Neural cell (in vitro differentiated cells): ENCODE results near the gene NPLOC4. TPM values are rescaled to one million over a fixed set of nuclear protein-coding genes. Genes with fewer than 3 reads are reported as not detected.

ENCODE experiments used
- H2AFZ ChIP-seq: fragments of 200-600, 300-800 bp; sonication (generic), shearing (Covaris generic); 2 replicates; pipeline ENCODE4 v1.6.0; 2014; ENCODE audit warnings: low read depth, mild to moderate bottlenecking, antibody characterized with exemption, low read length, moderate library complexity
- H3F3A ChIP-seq: fragments of 200-600 bp; shearing (Covaris generic); 2 replicates; pipeline ENCODE4 v1.6.1; 2016; ENCODE audit warnings: mild to moderate bottlenecking, moderate library complexity, mixed read lengths, antibody characterized with exemption, low read length; ENCODE audit not compliant: insufficient read depth, poor library complexity, severe bottlenecking
- H3K27ac ChIP-seq: fragments of 200-600, 300-800 bp; sonication (generic), shearing (Covaris generic); 2 replicates; pipeline ENCODE4 v1.5.1; 2014; ENCODE audit warnings: mild to moderate bottlenecking, low read length, moderate library complexity
- H3K27me3 ChIP-seq: fragments of 300-800, 200-600 bp; sonication (generic), shearing (Covaris generic); 2 replicates; pipeline ENCODE4 v1.6.0; 2014; ENCODE audit warnings: mild to moderate bottlenecking, low read depth, low read length, moderate library complexity; ENCODE audit not compliant: insufficient read depth
- H3K36me3 ChIP-seq: fragments of 300-800, 200-600 bp; sonication (generic), shearing (Covaris generic); 2 replicates; pipeline ENCODE4 v1.5.1; 2014; ENCODE audit warnings: mild to moderate bottlenecking, antibody characterized with exemption, low read length, moderate library complexity; ENCODE audit not compliant: insufficient read depth
- H3K4me2 ChIP-seq: fragments of 300-800, 200-600 bp; sonication (generic), shearing (Covaris generic); 2 replicates; pipeline ENCODE4 v1.6.0; 2014; ENCODE audit warnings: mild to moderate bottlenecking, low read length
- H3K4me3 ChIP-seq: fragments of 300-800, 200-600 bp; sonication (generic), shearing (Covaris generic); 2 replicates; pipeline ENCODE4 v1.5.1; 2014; ENCODE audit warnings: mild to moderate bottlenecking, low read length, moderate library complexity
- H3K79me2 ChIP-seq: fragments of 200-600 bp; shearing (Covaris generic); replicated peaks from 2 replicates; pipeline ENCODE4 v1.6.0; 2014; ENCODE audit warnings: mild to moderate bottlenecking, low read length, moderate library complexity; ENCODE audit not compliant: insufficient read depth
- H3K9ac ChIP-seq: fragments of 300-800, 200-600 bp; sonication (generic), shearing (Covaris generic); 2 replicates; pipeline ENCODE4 v1.6.1; 2016; ENCODE audit warnings: mild to moderate bottlenecking, low read length, mixed read lengths
- H3K9me2 ChIP-seq: fragments of 200-600 bp; shearing (Covaris generic); 2 replicates; pipeline ENCODE4 v1.6.1; 2016; ENCODE audit warnings: mild to moderate bottlenecking, low read length, mixed read lengths; ENCODE audit not compliant: insufficient read depth
- H3K9me3 ChIP-seq: fragments of 200-600, 300-800 bp; sonication (generic), shearing (Covaris generic); 2 replicates; pipeline ENCODE4 v1.6.1; 2016; ENCODE audit warnings: mild to moderate bottlenecking, mixed run types, low read length, moderate library complexity, mixed read lengths
- H4K20me1 ChIP-seq: fragments of 200-600 bp; shearing (Covaris generic); 2 replicates; pipeline ENCODE4 v1.6.1; 2016; ENCODE audit warnings: mild to moderate bottlenecking, mixed run types; ENCODE audit not compliant: insufficient read depth
- EP300 ChIP-seq: fragments of 450-650 bp; conservative IDR thresholded peaks from 2 replicates; pipeline ENCODE4 v1.6.1; 2014; ENCODE audit warnings: antibody characterized with exemption, mild to moderate bottlenecking, moderate library complexity; ENCODE audit not compliant: poor library complexity, severe bottlenecking
- EZH2 ChIP-seq: fragments of 200-600, 300-800 bp; shearing (Covaris generic), sonication (generic); IDR thresholded peaks from 2 replicates; pipeline ENCODE4 v1.6.1; 2014; ENCODE audit warnings: antibody characterized with exemption, low read length, borderline replicate concordance, mild to moderate bottlenecking; ENCODE audit not compliant: insufficient read depth, poor library complexity, severe bottlenecking
- MXI1 ChIP-seq: fragments of 450-650 bp; conservative IDR thresholded peaks from 2 replicates; pipeline ENCODE4 v1.6.1; 2014; ENCODE audit warnings: antibody characterized with exemption, mild to moderate bottlenecking; ENCODE audit not compliant: poor library complexity, severe bottlenecking
- POLR2AphosphoS5 ChIP-seq: IDR thresholded peaks from 2 replicates; pipeline ENCODE4 v1.6.1; 2012
- RAD21 ChIP-seq: fragments of 450-650 bp; conservative IDR thresholded peaks from 2 replicates; pipeline ENCODE4 v1.6.1; 2014; ENCODE audit warnings: antibody characterized with exemption, mild to moderate bottlenecking, moderate library complexity
- REST ChIP-seq: IDR thresholded peaks from 2 replicates; pipeline ENCODE4 v1.6.1; 2012; ENCODE audit warnings: borderline replicate concordance
- SMC3 ChIP-seq: fragments of 450-650 bp; conservative IDR thresholded peaks from 2 replicates; pipeline ENCODE4 v1.6.1; 2014; ENCODE audit warnings: antibody characterized with exemption, mild to moderate bottlenecking, moderate library complexity; ENCODE audit not compliant: poor library complexity
- polyA plus RNA-seq: library from polyadenylated mRNA; depleted of rRNA; stranded (reverse); fragments of >200 nt; gene quantifications from 2 replicates; pipeline ENCODE4 v1.2.3, GENCODE V29; 2014
- TF ChIP-seq, protein P1 (sequence below): fragments of 450-650 bp; IDR thresholded peaks from 2 replicates; pipeline ENCODE4 v1.5.1; 2014; ENCODE audit warnings: antibody characterized with exemption, mild to moderate bottlenecking, moderate library complexity; ENCODE audit not compliant: poor library complexity, severe bottlenecking

The NPLOC4 gene
- polyA plus RNA-seq, 1 donor from 2014 or later: 32.3 TPM

DNA sequence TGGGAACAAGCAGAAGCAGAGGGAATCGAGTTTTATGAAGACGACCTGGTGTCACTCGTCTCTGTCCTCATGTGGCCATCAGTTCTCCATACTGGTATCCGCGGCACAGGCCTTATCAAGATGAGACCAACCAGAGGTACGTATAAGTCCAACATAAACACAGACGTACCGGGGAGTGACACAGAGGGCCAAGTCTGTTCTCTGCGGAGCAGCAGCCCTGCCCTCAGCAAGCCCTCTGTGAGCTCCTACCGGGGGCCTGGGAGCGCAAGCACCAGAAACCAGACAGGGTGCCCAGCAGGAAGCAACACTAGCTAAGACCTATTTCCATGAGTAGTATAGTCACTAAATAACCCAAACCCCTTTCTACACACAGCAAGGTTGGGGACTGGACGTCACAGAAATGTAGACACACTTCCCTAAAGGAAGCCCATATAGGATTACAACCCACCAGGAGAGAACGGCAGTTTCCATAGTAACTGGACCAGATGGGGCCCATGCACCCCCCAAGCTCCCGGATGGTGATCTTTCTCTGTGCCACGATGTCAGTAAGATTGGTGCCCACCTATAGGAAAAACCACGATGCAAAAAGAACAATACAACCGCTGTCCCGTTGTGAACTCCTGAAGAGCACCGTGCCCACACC, 45.8 kb upstream of the NPLOC4 start:
- Histone ChIP-seq H3K79me2 (peaks cover 37% of the 10 kb centered on the region), H3K27me3 (no peaks in the 10 kb centered on the region), H3F3A (no peaks in the 10 kb centered on the region), H4K20me1 (peaks cover 7% of the 10 kb centered on the region), H3K9me3 (no peaks in the 10 kb centered on the region), H3K27ac (peak overlapping the region; percentile 92), H3K9me2 (no peaks in the 10 kb centered on the region), H3K4me3 (peak overlapping the region; percentile 100), H2AFZ (peak overlapping the region; percentile 33), H3K9ac (peak overlapping the region; percentile 98), H3K36me3 (no peaks in the 10 kb centered on the region), H3K4me2 (peak overlapping the region; percentile 63)
- TF ChIP-seq EZH2: no peak
- TF ChIP-seq REST: peak; percentile 14

- peaks cover 37% of the 10 kb centered on the region for H3K79me2 ChIP-seq
These were observed 44.8 kb upstream of the NPLOC4 start for GRCh38 chr17:81681672-81682071.

More at GRCh38 chr17:81681672-81682071, 44.8 kb upstream of the NPLOC4 start:
- Histone ChIP-seq H4K20me1 (peaks cover 7% of the 10 kb centered on the region), H3K36me3 (no peaks in the 10 kb centered on the region), H3K9me3 (no peaks in the 10 kb centered on the region), H3K27ac (no peak overlapping the region), H3K27me3 (no peaks in the 10 kb centered on the region), H3K9ac (no peak overlapping the region), H3K9me2 (no peaks in the 10 kb centered on the region), H3F3A (no peaks in the 10 kb centered on the region), H3K4me2 (no peak overlapping the region), H2AFZ (no peak overlapping the region), H3K4me3 (no peak overlapping the region)
- no peak for TF ChIP-seq EP300
- TF ChIP-seq POLR2AphosphoS5: no peak
- no peak for TF ChIP-seq MXI1
- TF ChIP-seq EZH2: no peak
- no peak for TF ChIP-seq RAD21
- TF ChIP-seq, protein P1, sequence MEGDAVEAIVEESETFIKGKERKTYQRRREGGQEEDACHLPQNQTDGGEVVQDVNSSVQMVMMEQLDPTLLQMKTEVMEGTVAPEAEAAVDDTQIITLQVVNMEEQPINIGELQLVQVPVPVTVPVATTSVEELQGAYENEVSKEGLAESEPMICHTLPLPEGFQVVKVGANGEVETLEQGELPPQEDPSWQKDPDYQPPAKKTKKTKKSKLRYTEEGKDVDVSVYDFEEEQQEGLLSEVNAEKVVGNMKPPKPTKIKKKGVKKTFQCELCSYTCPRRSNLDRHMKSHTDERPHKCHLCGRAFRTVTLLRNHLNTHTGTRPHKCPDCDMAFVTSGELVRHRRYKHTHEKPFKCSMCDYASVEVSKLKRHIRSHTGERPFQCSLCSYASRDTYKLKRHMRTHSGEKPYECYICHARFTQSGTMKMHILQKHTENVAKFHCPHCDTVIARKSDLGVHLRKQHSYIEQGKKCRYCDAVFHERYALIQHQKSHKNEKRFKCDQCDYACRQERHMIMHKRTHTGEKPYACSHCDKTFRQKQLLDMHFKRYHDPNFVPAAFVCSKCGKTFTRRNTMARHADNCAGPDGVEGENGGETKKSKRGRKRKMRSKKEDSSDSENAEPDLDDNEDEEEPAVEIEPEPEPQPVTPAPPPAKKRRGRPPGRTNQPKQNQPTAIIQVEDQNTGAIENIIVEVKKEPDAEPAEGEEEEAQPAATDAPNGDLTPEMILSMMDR: no peak
- no peak for TF ChIP-seq REST
- TF ChIP-seq SMC3: no peak
